Left ventricle myocardium inferior (tissue), 1 donor: Measurements from ENCODE around the gene SEMA3C. TPM values are rescaled to one million over a fixed set of nuclear protein-coding genes. Genes with fewer than 3 reads are reported as not detected.

Experiments
- DNase-seq: peaks from one replicate; pipeline ENCODE4 v3.0.0-alpha.2; 2020
- H3K27ac ChIP-seq: fragments of 200-600 bp; replicated peaks from 2 replicates; pipeline ENCODE4 v1.8.0; 2021
- H3K27me3 ChIP-seq: fragments of 200-600 bp; 2 replicates; pipeline ENCODE4 v1.8.0; 2021; ENCODE audit warnings: low read depth
- H3K36me3 ChIP-seq: fragments of 200-600 bp; 2 replicates; pipeline ENCODE4 v1.8.0; 2021
- H3K4me1 ChIP-seq: fragments of 200-600 bp; 2 replicates; pipeline ENCODE4 v1.8.0; 2021
- H3K4me3 ChIP-seq: fragments of 200-600 bp; 2 replicates; pipeline ENCODE4 v1.8.0; 2021; ENCODE audit warnings: mild to moderate bottlenecking, moderate library complexity
- H3K9me3 ChIP-seq: fragments of 200-600 bp; replicated peaks from 2 replicates; pipeline ENCODE4 v1.8.0; 2021
- CTCF ChIP-seq: fragments of 200-600 bp; IDR thresholded peaks from 2 replicates; pipeline ENCODE4 v1.8.0; 2021; ENCODE audit warnings: antibody characterized with exemption, mild to moderate bottlenecking, borderline replicate concordance
- intact Hi-C: fragments of 100-400 bp; cut with micrococcal nuclease; formaldehyde crosslinking; loops from one replicate; pipeline ENCODE4 v1.11.0; 2022
- total RNA-seq: library from RNA; stranded (reverse); fragmentation: NEBNext Ultra II Directional; extraction: Animal tissue kit (Norgen Biotek cat#: 25700); gene quantifications from one replicate; pipeline ENCODE4 v1.2.1, GENCODE V29; 2021
- donor health status: DM: no; HTN: yes; CAD: no; lungs with severe emphysema.

SEMA3C gene
- total RNA-seq, 1 donor from 2014 or later: 66.5 TPM

DNA sequence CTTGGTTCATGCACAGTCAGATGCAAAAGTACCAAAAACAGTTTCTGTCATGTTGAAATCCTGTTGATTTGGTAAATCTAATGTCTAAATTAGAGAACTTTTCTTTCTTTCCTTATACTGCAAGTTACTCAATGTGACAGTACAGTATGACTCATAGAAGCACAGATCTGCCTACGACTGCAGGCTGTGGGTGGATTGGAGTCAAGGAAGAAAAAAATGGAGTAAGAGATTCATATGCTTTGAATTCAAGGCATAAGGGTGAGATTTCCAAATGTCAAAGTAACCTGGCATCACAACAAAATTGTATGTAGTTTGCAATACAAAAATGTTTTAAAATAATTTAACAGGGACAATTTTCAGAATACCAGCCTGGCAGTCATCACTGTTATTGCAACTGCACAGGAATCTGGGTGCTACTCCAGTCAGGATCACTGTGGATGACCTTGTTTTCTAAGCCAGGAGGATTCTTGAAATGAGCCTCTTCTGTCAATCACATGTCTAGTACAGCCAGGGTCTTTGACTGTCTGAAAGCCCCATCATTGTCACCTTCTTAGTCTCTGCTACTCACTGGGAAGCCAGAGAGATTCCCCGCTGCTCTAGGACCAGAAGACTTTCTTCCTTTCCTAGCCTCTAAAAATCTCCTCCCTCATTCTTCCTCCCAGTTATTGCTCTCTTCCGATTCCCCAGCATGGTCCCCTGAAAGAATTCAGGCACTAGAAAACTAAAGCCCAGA is 196.8 kb downstream of the SEMA3C start:
- no peak overlapping the region for H3K4me3 ChIP-seq
- intact Hi-C loops: no loop called here
- TF ChIP-seq CTCF: no peak
- no peaks in the 10 kb centered on the region for H3K9me3 ChIP-seq
- peaks cover 15% of the 10 kb centered on the region for H3K4me1 ChIP-seq
- no peaks in the 10 kb centered on the region for H3K27me3 ChIP-seq
- peak overlapping the region; percentile 52 for H3K27ac ChIP-seq
- H3K36me3 ChIP-seq: no peaks in the 10 kb centered on the region
- no peak for DNase-seq

DNA sequence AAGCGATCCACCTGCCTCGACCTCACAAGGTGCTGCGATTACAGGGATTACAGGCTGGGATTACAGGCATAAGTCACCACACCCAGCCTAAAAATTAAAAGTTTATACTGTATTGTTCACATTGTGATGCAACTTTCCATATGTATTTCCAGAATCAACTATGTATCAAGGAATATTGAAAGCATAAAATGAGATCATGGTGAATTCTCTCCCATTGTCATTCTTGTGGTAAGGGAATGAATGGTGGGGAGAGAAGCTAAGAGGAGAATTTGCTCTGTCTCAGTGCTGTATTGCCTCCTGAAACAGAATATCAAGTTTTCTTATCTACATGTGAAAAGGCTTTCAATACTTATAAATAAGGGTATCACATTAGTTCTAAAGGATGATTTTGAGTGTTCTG is 198.7 kb downstream of the SEMA3C start:
- H3K4me1 ChIP-seq: peaks cover 15% of the 10 kb centered on the region
- no peak overlapping the region for H3K27ac ChIP-seq
- H3K4me3 ChIP-seq: no peak overlapping the region
- no peaks in the 10 kb centered on the region for H3K27me3 ChIP-seq
- H3K36me3 ChIP-seq: no peaks in the 10 kb centered on the region
- no peak for TF ChIP-seq CTCF
- DNase-seq: no peak
- intact Hi-C loops: no loop called here
- H3K9me3 ChIP-seq: no peaks in the 10 kb centered on the region

- Histone ChIP-seq H3K9me3 (no peaks in the 10 kb centered on the region), H3K36me3 (no peaks in the 10 kb centered on the region), H3K4me1 (peaks cover 15% of the 10 kb centered on the region), H3K27me3 (no peaks in the 10 kb centered on the region), H3K27ac (no peak overlapping the region), H3K4me3 (no peak overlapping the region)
- DNase-seq: no peak
- intact Hi-C loops: no loop called here
- no peak for TF ChIP-seq CTCF
These were observed 199.6 kb downstream of the SEMA3C start for GRCh38 chr7:80719261-80719660.

- TF ChIP-seq CTCF: no peak
- H3K4me3 ChIP-seq: no peak overlapping the region
- H3K27me3 ChIP-seq: no peaks in the 10 kb centered on the region
- H3K36me3 ChIP-seq: no peaks in the 10 kb centered on the region
- no peaks in the 10 kb centered on the region for H3K4me1 ChIP-seq
- DNase-seq: no peak
- H3K27ac ChIP-seq: no peak overlapping the region
- intact Hi-C loops: no loop called here
- no peaks in the 10 kb centered on the region for H3K9me3 ChIP-seq
These were observed 207.3 kb downstream of the SEMA3C start for GRCh38 chr7:80711531-80711930.

GRCh38 chr7:80708123-80708522 is 210.7 kb downstream of the SEMA3C start:
- intact Hi-C loops: no loop called here

More at GRCh38 chr7:80708123-80708522, 210.7 kb downstream of the SEMA3C start:
- no peak for DNase-seq
- H3K36me3 ChIP-seq: no peaks in the 10 kb centered on the region
- no peak for TF ChIP-seq CTCF
- no peaks in the 10 kb centered on the region for H3K4me1 ChIP-seq
- H3K4me3 ChIP-seq: no peak overlapping the region
- no peaks in the 10 kb centered on the region for H3K27me3 ChIP-seq
- H3K27ac ChIP-seq: no peak overlapping the region
- H3K9me3 ChIP-seq: no peaks in the 10 kb centered on the region
